HG03378 (cell line): ENCODE results near the gene KLK3.
A peak's percentile ranks its signal among the peaks of the same experiment; 100 is the strongest.

ENCODE experiments used
- ATAC-seq: cut with Tn5 transposase; IDR thresholded peaks from one replicate; pipeline ENCODE4 v1.9.1; 2021; ENCODE audit warnings: mild to moderate bottlenecking, moderate library complexity; ENCODE audit not compliant: unreplicated experiment

KLK3 gene

GRCh38 chr19:50830266-50831025 is 24.3 kb upstream of the KLK3 start:
- no peak for ATAC-seq

GRCh38 chr19:50831026-50831396 is 23.7 kb upstream of the KLK3 start:
- no peak for ATAC-seq

- no peak for ATAC-seq
Observed at GRCh38 chr19:50832666-50833065, 22.0 kb upstream of the KLK3 start.

- no peak for ATAC-seq
Observed at GRCh38 chr19:50833117-50833801, 21.5 kb upstream of the KLK3 start, which contains the start of gene KLK15. Gene KLK15 (minus strand): TSS chr19:50833574. CDS start chr19:50831492, 2,082 bp downstream.

- ATAC-seq: no peak
Observed at GRCh38 chr19:50833802-50834167, 20.9 kb upstream of the KLK3 start.

GRCh38 chr19:50835103-50835784 is 19.5 kb upstream of the KLK3 start:
- ATAC-seq: no peak

GRCh38 chr19:50835785-50836542 is 18.8 kb upstream of the KLK3 start:
- ATAC-seq: peak; percentile 45

- ATAC-seq: no peak
Observed at GRCh38 chr19:50836543-50837195, 18.0 kb upstream of the KLK3 start.

GRCh38 chr19:50837300-50837699 is 17.4 kb upstream of the KLK3 start:
- no peak for ATAC-seq

GRCh38 chr19:50838239-50838638 is 16.5 kb upstream of the KLK3 start:
- no peak for ATAC-seq

- ATAC-seq: no peak
Observed at GRCh38 chr19:50839712-50840655, 14.7 kb upstream of the KLK3 start.

GRCh38 chr19:50842130-50842529 is 12.6 kb upstream of the KLK3 start:
- no peak for ATAC-seq

- ATAC-seq: no peak
Observed at GRCh38 chr19:50843205-50843604, 11.5 kb upstream of the KLK3 start.

- ATAC-seq: no peak
Observed at GRCh38 chr19:50843701-50844221, 11.0 kb upstream of the KLK3 start.

GRCh38 chr19:50844296-50844935 is 10.3 kb upstream of the KLK3 start:
- ATAC-seq: no peak

GRCh38 chr19:50850738-50851137 is 4.0 kb upstream of the KLK3 start:
- ATAC-seq: no peak

- no peak for ATAC-seq
Observed at GRCh38 chr19:50851620-50852019, 3.1 kb upstream of the KLK3 start.

GRCh38 chr19:50857366-50857765 is 2.7 kb downstream of the KLK3 start:
- no peak for ATAC-seq

- ATAC-seq: no peak
Observed at GRCh38 chr19:50858886-50859285, 4.2 kb downstream of the KLK3 start.
